ENCODE measurements around the gene SPATA6L. TPM values are rescaled to one million over a fixed set of nuclear protein-coding genes. Genes with fewer than 3 reads are reported as not detected.

Gene SPATA6L
- total and polyA plus RNA-seq, 2 of the 4 experiments (the other 2 are of a cell fraction): 0.18 to 0.84 TPM

- no TSS peak for BruUV-seq (replicated peaks)
- no peak overlapping the region for H4K91ac ChIP-seq (ENCODE audit: insufficient read depth, low read depth, low read length)
- intact Hi-C loops (cut with micrococcal nuclease): no loop called here
Observed at GRCh38 chr9:4691795-4692194, 25.5 kb upstream of the SPATA6L start.

More at GRCh38 chr9:4691795-4692194, 25.5 kb upstream of the SPATA6L start:
- no peak overlapping the region for H3K18ac ChIP-seq (ENCODE audit: low read depth, low read length)
- H3K4me2 ChIP-seq (ENCODE audit: low read depth, low read length): no peak overlapping the region
- peak; percentile 78 for DNase-seq
- no peak overlapping the region for H2AK5ac ChIP-seq (ENCODE audit: low read depth, low read length)
- H4K20me1 ChIP-seq (ENCODE audit: insufficient read depth, low read length): no peaks in the 10 kb centered on the region; the same call in 1 of the 2 replicates
- POLR2A ChIA-PET (ENCODE audit: unreplicated experiment): no interaction called here
- no peak overlapping the region for H3K27ac ChIP-seq (ENCODE audit: insufficient read depth, low read length)
- no CpG with 5 or more reads among the region's 3 CpGs for WGBS, 2 experiments (ENCODE audit: extremely low coverage in 2 of 2, insufficient read length in 1 of 2)
- in situ Hi-C loops (cut with MboI; ENCODE audit: low sequenced_read_pairs) (loop anchor here (25.0 kb wide), 1 partner anchor 579 kb away; no protein-coding TSS in a partner anchor), dilution Hi-C loops (cut with HindIII; ENCODE audit: low sequenced_read_pairs, unreplicated experiment) (no loop called here)
- H3K9me1 ChIP-seq (ENCODE audit: insufficient read depth, low read length): peaks cover 3% of the 10 kb centered on the region; the same call in 1 of the 2 replicates
- no peaks in the 10 kb centered on the region for H3K9me3 ChIP-seq (ENCODE audit: control insufficient read depth, insufficient read depth, low read length)
- H3K4me3 ChIP-seq (ENCODE audit: insufficient read depth, low read depth, low read length): no peak overlapping the region
- H3K4ac ChIP-seq (ENCODE audit: low read depth, low read length): no peak overlapping the region
- peaks cover 6 to 60% of the 10 kb centered on the region in 2 experiments; a peak in 3 of 4 replicates for H3K79me1 ChIP-seq (ENCODE audit: low read depth in 1 of 2, low read length in 2 of 2)
- H3K23ac ChIP-seq (ENCODE audit: low read depth, low read length): no peak overlapping the region
- no peak overlapping the region for H3K9ac ChIP-seq (ENCODE audit: low read depth, low read length)
- H2BK20ac ChIP-seq (ENCODE audit: low read depth, low read length): no peak overlapping the region
- H2AFZ ChIP-seq (replicated peaks; ENCODE audit: low read length, poor library complexity): no peak overlapping the region
- H2BK120ac ChIP-seq (ENCODE audit: low read depth, low read length): no peak overlapping the region
- ATAC-seq (ENCODE audit: low read depth): peak; percentile 24; the same call in 1 of the 2 replicates
- TF ChIP-seq FOS (IDR thresholded peaks at IDR 0.05; ENCODE audit: low read depth, low read length) (no peak), MXI1 (IDR thresholded peaks at IDR 0.05; ENCODE audit: borderline replicate concordance, low read depth, low read length) (no peak), BHLHE40 (IDR thresholded peaks at IDR 0.05; ENCODE audit: low read depth, low read length) (no peak), RFX5 (IDR thresholded peaks at IDR 0.05; ENCODE audit: low read depth, low read length) (no peak), CTCF (conservative IDR thresholded peaks at IDR 0.05; ENCODE audit: low read depth, low read length) (no peak), NFE2L2 (IDR thresholded peaks at IDR 0.05; ENCODE audit: low read depth, low read length) (peak; percentile 50; the same call in 1 of the 2 replicates), CHD1 (IDR thresholded peaks at IDR 0.05; ENCODE audit: low read depth, low read length) (no peak), MAFK (IDR thresholded peaks at IDR 0.05; ENCODE audit: low read depth, low read length) (peak; percentile 35; the same call in 1 of the 2 replicates), ELK1 (IDR thresholded peaks at IDR 0.05; ENCODE audit: borderline replicate concordance, low read depth, low read length) (no peak), SMC3 (IDR thresholded peaks at IDR 0.05; ENCODE audit: low read depth, low read length) (no peak), POLR2A (IDR thresholded peaks at IDR 0.05; ENCODE audit: low read depth, low read length) (no peak), CEBPB (IDR thresholded peaks at IDR 0.05; ENCODE audit: low read depth, low read length) (peak; percentile 32; the same call in 1 of the 2 replicates), RCOR1 (IDR thresholded peaks at IDR 0.05; ENCODE audit: insufficient replicate concordance, low read length) (no peak), RAD21 (IDR thresholded peaks at IDR 0.05; ENCODE audit: low read length) (no peak)
- TF ChIP-seq, protein P1, sequence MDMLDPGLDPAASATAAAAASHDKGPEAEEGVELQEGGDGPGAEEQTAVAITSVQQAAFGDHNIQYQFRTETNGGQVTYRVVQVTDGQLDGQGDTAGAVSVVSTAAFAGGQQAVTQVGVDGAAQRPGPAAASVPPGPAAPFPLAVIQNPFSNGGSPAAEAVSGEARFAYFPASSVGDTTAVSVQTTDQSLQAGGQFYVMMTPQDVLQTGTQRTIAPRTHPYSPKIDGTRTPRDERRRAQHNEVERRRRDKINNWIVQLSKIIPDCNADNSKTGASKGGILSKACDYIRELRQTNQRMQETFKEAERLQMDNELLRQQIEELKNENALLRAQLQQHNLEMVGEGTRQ (IDR thresholded peaks at IDR 0.05; ENCODE audit: low read depth, low read length): no peak
- CTCF ChIA-PET: interaction anchor here (1.1 to 1.6 kb wide), 2 partner anchors 9 to 12 kb away, joined by 3 read pairs; partner anchors contain the start of gene CDC37L1
- no peak overlapping the region for H2BK5ac ChIP-seq (ENCODE audit: low read depth, low read length, poor library complexity, severe bottlenecking)
- no peak overlapping the region for H3K56ac ChIP-seq (ENCODE audit: extremely low read depth, insufficient read depth, low read length)
- no peak overlapping the region for H2AK9ac ChIP-seq (replicated peaks; ENCODE audit: low read depth, low read length, poor library complexity)
- no peak overlapping the region for H4K8ac ChIP-seq (ENCODE audit: low read depth in 2 of 2, low read length in 2 of 2)
- H2BK15ac ChIP-seq (ENCODE audit: low read depth, low read length): no peak overlapping the region
- peaks cover 22% of the 10 kb centered on the region for H3K36me3 ChIP-seq (ENCODE audit: control insufficient read depth, insufficient read depth, low read length)
- H3K27me3 ChIP-seq (ENCODE audit: control insufficient read depth, insufficient read depth, low read length): no peaks in the 10 kb centered on the region
- no peak overlapping the region for H4K5ac ChIP-seq (ENCODE audit: low read depth, low read length)
- H3K14ac ChIP-seq (replicated peaks; ENCODE audit: low read depth, low read length): no peak overlapping the region
- no peaks in the 10 kb centered on the region for H3K4me1 ChIP-seq (ENCODE audit: control insufficient read depth, insufficient read depth, low read length)
